ENCODE results near the gene ADAMTS5. TPM values are rescaled to one million over a fixed set of nuclear protein-coding genes. Genes with fewer than 3 reads are reported as not detected.

The ADAMTS5 gene
- polyA plus RNA-seq, 2 of the 4 experiments (the other 2 are of a cell fraction), result not detected

GRCh38 chr21:26943921-26944320, 23.0 kb downstream of the ADAMTS5 start:
- ATAC-seq (no peak), FAIRE-seq (no peak), DNase-seq (ENCODE audit: low read depth in 1 of 2, low spot score in 1 of 2) (no peak)
- Histone ChIP-seq H3K9me3 (no peaks in the 10 kb centered on the region), H3K4me3 (no peak overlapping the region), H3K27ac (no peak overlapping the region), H3K4me1 (no peaks in the 10 kb centered on the region), H3K4me2 (no peak overlapping the region)
- POLR2A ChIA-PET, result no interaction called here
- CTCF ChIA-PET, result no interaction called here
- no peak for TF ChIP-seq USF2 (IDR thresholded peaks at IDR 0.05)
- 35% methylated on average over 2 of the region's 2 CpGs for WGBS (ENCODE audit: missing lambda C conversion rate)

GRCh38 chr21:26941421-26941820, 25.5 kb downstream of the ADAMTS5 start:
- Histone ChIP-seq H3K4me1 (no peaks in the 10 kb centered on the region), H3K4me3 (no peak overlapping the region), H3K9me3 (no peaks in the 10 kb centered on the region), H3K27ac (no peak overlapping the region), H3K4me2 (no peak overlapping the region)
- no peak for DNase-seq (ENCODE audit: low read depth in 1 of 2, low spot score in 1 of 2)
- ATAC-seq, result no peak
- TF ChIP-seq EHMT2 (IDR thresholded peaks at IDR 0.05; ENCODE audit: low read depth) (no peak), CTCF (IDR thresholded peaks at IDR 0.05) (no peak)
- POLR2A ChIA-PET, result no interaction called here
- CTCF ChIA-PET, result no interaction called here
- 3% methylated on average over 1 of the region's 1 CpG for WGBS (ENCODE audit: missing lambda C conversion rate)
- no peak for FAIRE-seq

GRCh38 chr21:26939601-26940111, 27.2 kb downstream of the ADAMTS5 start:
- FAIRE-seq (no peak), ATAC-seq (no peak), DNase-seq (ENCODE audit: low read depth in 1 of 2, low spot score in 1 of 2) (no peak)
- no peak overlapping the region for H3K4me2 ChIP-seq
- H3K9me3 ChIP-seq, result no peaks in the 10 kb centered on the region
- ChIA-PET CTCF (no interaction called here), POLR2A (no interaction called here)
- H3K4me3 ChIP-seq, result no peak overlapping the region
- 5% methylated on average over 2 of the region's 2 CpGs for WGBS (ENCODE audit: missing lambda C conversion rate)
- no peak for TF ChIP-seq HOXB13 (CRISPR knock-in tag; IDR thresholded peaks at IDR 0.05; ENCODE audit: low read depth)
- no peak for TF ChIP-seq FOSB (CRISPR knock-in tag; IDR thresholded peaks at IDR 0.05)
- no peak for TF ChIP-seq BCL3 (IDR thresholded peaks at IDR 0.05)
- TF ChIP-seq EHMT2 (IDR thresholded peaks at IDR 0.05; ENCODE audit: low read depth), result no peak
- TF ChIP-seq PBX3 (IDR thresholded peaks at IDR 0.05), result no peak
- no peak for TF ChIP-seq FOXS1 (CRISPR knock-in tag; IDR thresholded peaks at IDR 0.05)
- TF ChIP-seq MAFK (IDR thresholded peaks at IDR 0.05; ENCODE audit: partially characterized antibody), result no peak
- TF ChIP-seq ZC3H11A (IDR thresholded peaks at IDR 0.05), result no peak
- no peak for TF ChIP-seq JUN (IDR thresholded peaks at IDR 0.05)
- TF ChIP-seq PHF8 (IDR thresholded peaks at IDR 0.05; ENCODE audit: borderline replicate concordance, low read depth), result no peak
- TF ChIP-seq RCOR1 (IDR thresholded peaks at IDR 0.05; ENCODE audit: low read depth, low read length), result no peak
- TF ChIP-seq POLR2AphosphoS2 (conservative IDR thresholded peaks at IDR 0.05; ENCODE audit: low read length), result no peak
- no peak for TF ChIP-seq TP53 (CRISPR knock-in tag; IDR thresholded peaks at IDR 0.05)
- TF ChIP-seq ATOH8 (CRISPR knock-in tag; IDR thresholded peaks at IDR 0.05; ENCODE audit: low read depth), result no peak
- no peak for TF ChIP-seq NFE2L2 (conservative IDR thresholded peaks at IDR 0.05; ENCODE audit: low read length)
- TF ChIP-seq RARB (CRISPR knock-in tag; IDR thresholded peaks at IDR 0.05), result no peak
- no peak for TF ChIP-seq ZSCAN20 (CRISPR knock-in tag; IDR thresholded peaks at IDR 0.05)
- no peak for TF ChIP-seq CTCF (IDR thresholded peaks at IDR 0.05)
- no peak overlapping the region for H3K27ac ChIP-seq
- H3K4me1 ChIP-seq, result no peaks in the 10 kb centered on the region
